H1 (cell line): ENCODE measurements around the gene SEC22C. TPM values are rescaled to one million over a fixed set of nuclear protein-coding genes. Genes with fewer than 3 reads are reported as not detected.
A peak's percentile ranks its signal among the peaks of the same experiment; 100 is the strongest.

Source experiments
- CTCF ChIA-PET: fragments of 300-600 bp; sonication (Branson Sonifier 250); formaldehyde crosslinking; loops from one replicate; lab custom pipeline; 2021; ENCODE audit not compliant: partially characterized antibody; lab: Charles Lee
- POLR2A ChIA-PET: fragments of 300-600 bp; sonication (Branson Sonifier 250); formaldehyde crosslinking; loops from one replicate; lab custom pipeline; 2021; ENCODE audit warnings: inconsistent platforms; ENCODE audit not compliant: partially characterized antibody; lab: Charles Lee
- DNase-seq, 2 experiments: peaks; one replicate each; pipeline versions ENCODE4 v3.0.0 to v3.0.0-alpha.2; 2010 to 2022; ENCODE audit warnings: low spot score in 2 of 2, low read depth in 1 of 2, mixed read lengths in 1 of 2
- FAIRE-seq: peaks from 2 replicates; lab custom pipeline; 2011; peaks lifted over from hg19 to GRCh38; lab: Jason Lieb, UNC
- H2AFZ ChIP-seq: 2 replicates; pipeline ENCODE4 v1.8.1; 2012; ENCODE audit warnings: low read length, inconsistent platforms
- H2AK5ac ChIP-seq: 2 replicates; pipeline ENCODE4 v1.6.1; 2013; ENCODE audit warnings: low read depth, low read length
- H2BK120ac ChIP-seq: replicated peaks from 2 replicates; pipeline ENCODE3; 2013; ENCODE audit warnings: low read depth, low read length, inconsistent platforms
- H2BK12ac ChIP-seq: 2 replicates; pipeline ENCODE4 v1.6.1; 2013; ENCODE audit warnings: low read depth, low read length
- H2BK15ac ChIP-seq: 2 replicates; pipeline ENCODE4 v1.6.1; 2013; ENCODE audit warnings: low read length
- H2BK20ac ChIP-seq: 2 replicates; pipeline ENCODE4 v1.6.1; 2013; ENCODE audit warnings: low read length
- H2BK5ac ChIP-seq: 2 replicates; pipeline ENCODE4 v1.6.1; 2013; ENCODE audit warnings: low read depth, low read length
- H3K14ac ChIP-seq: 2 replicates; pipeline ENCODE4 v1.6.1; 2013; ENCODE audit warnings: inconsistent platforms; ENCODE audit not compliant: insufficient read length
- H3K18ac ChIP-seq: 2 replicates; pipeline ENCODE4 v1.6.1; 2013; ENCODE audit warnings: low read length; ENCODE audit errors: extremely low read depth
- H3K23ac ChIP-seq: 2 replicates; pipeline ENCODE4 v1.6.1; 2013; ENCODE audit warnings: inconsistent platforms; ENCODE audit not compliant: insufficient read length
- H3K23me2 ChIP-seq: 2 replicates; pipeline ENCODE4 v1.6.1; 2013; ENCODE audit warnings: low read depth, low read length
- H3K27ac ChIP-seq: 2 replicates; pipeline ENCODE4 v1.6.1; 2011; ENCODE audit warnings: low read depth, low read length, inconsistent platforms
- H3K27me3 ChIP-seq, 4 experiments: replicated peaks in 1 of 4; 1 replicate in 1 of 4; 2 replicates in 3 of 4; pipeline versions ENCODE4 v1.6.1 to v1.8.1; 2011 to 2013; ENCODE audit warnings: low read length in 3 of 4, mild to moderate bottlenecking in 3 of 4, inconsistent platforms in 2 of 4, mixed read lengths in 2 of 4, moderate library complexity in 1 of 4; ENCODE audit not compliant: control insufficient read depth in 3 of 4, insufficient read depth in 3 of 4; ENCODE audit errors: extremely low read depth in 1 of 4
- H3K36me3 ChIP-seq, 4 experiments: 2 replicates each; pipeline versions ENCODE4 v1.6.1 to v1.8.1; 2011 to 2013; ENCODE audit warnings: mild to moderate bottlenecking in 4 of 4, low read length in 3 of 4, moderate library complexity in 2 of 4, control low read depth in 1 of 4, inconsistent platforms in 1 of 4; ENCODE audit not compliant: insufficient read depth in 4 of 4, control insufficient read depth in 2 of 4
- H3K4ac ChIP-seq: replicated peaks from 2 replicates; pipeline ENCODE3; 2013; ENCODE audit warnings: low read length, low read depth, mixed read lengths, inconsistent platforms; ENCODE audit not compliant: insufficient read length
- H3K4me1 ChIP-seq, 4 experiments: replicated peaks in 1 of 4; 1 replicate in 1 of 4; 2 replicates in 3 of 4; pipeline versions ENCODE4 v1.6.1 to v1.8.1; 2011 to 2013; ENCODE audit warnings: low read length in 3 of 4, inconsistent platforms in 2 of 4, mixed read lengths in 1 of 4; ENCODE audit not compliant: insufficient read depth in 4 of 4, control insufficient read depth in 3 of 4
- H3K4me2 ChIP-seq, 2 experiments: 2 replicates each; pipeline versions ENCODE4 v1.6.1 to v1.8.1; 2011 to 2013; ENCODE audit warnings: low read depth in 2 of 2, low read length in 2 of 2, control low read depth in 1 of 2, inconsistent platforms in 1 of 2, mild to moderate bottlenecking in 1 of 2; ENCODE audit not compliant: insufficient read depth in 1 of 2
- H3K4me3 ChIP-seq, 4 experiments: fragments of 200-600, 300-600 bp in 1 of 4; sonication (generic), shearing (Covaris generic), sonication (Bioruptor Twin) in 1 of 4; 2 replicates each; pipeline versions ENCODE4 v1.5.1 to v1.8.1; 2011 to 2016; ENCODE audit warnings: low read length in 4 of 4, low read depth in 3 of 4, control low read depth in 2 of 4, inconsistent platforms in 2 of 4, mild to moderate bottlenecking in 2 of 4, mixed read lengths in 1 of 4, moderate library complexity in 1 of 4; ENCODE audit not compliant: insufficient read depth in 2 of 4; ENCODE audit errors: extremely low read depth in 1 of 4
- H3K56ac ChIP-seq: replicated peaks from 2 replicates; pipeline ENCODE3; 2013; ENCODE audit warnings: low read depth, mild to moderate bottlenecking, mixed read lengths, low read length, inconsistent platforms; ENCODE audit not compliant: insufficient read length
- H3K79me1 ChIP-seq: 2 replicates; pipeline ENCODE4 v1.6.1; 2013; ENCODE audit warnings: low read depth, low read length, control low read depth
- H3K79me2 ChIP-seq, 2 experiments: 2 replicates each; pipeline versions ENCODE4 v1.6.1 to v1.8.1; 2012 to 2013; ENCODE audit warnings: low read length in 2 of 2, mild to moderate bottlenecking in 2 of 2, inconsistent platforms in 1 of 2; ENCODE audit not compliant: insufficient read depth in 2 of 2, control insufficient read depth in 1 of 2
- H3K9ac ChIP-seq, 4 experiments: replicated peaks in 1 of 4; 1 replicate in 1 of 4; 2 replicates in 3 of 4; pipeline versions ENCODE4 v1.6.1 to v1.8.1; 2011 to 2013; ENCODE audit warnings: low read depth in 3 of 4, low read length in 3 of 4, control low read depth in 2 of 4, mild to moderate bottlenecking in 2 of 4, moderate library complexity in 2 of 4, inconsistent platforms in 1 of 4; ENCODE audit errors: extremely low read depth in 1 of 4
- H3K9me3 ChIP-seq, 2 experiments: 2 replicates each; pipeline versions ENCODE4 v1.6.1 to v1.8.1; 2012 to 2013; ENCODE audit warnings: mild to moderate bottlenecking in 2 of 2, moderate library complexity in 2 of 2, control low read depth in 1 of 2, inconsistent platforms in 1 of 2, low read depth in 1 of 2, low read length in 1 of 2, mixed read lengths in 1 of 2; ENCODE audit not compliant: insufficient read depth in 2 of 2
- H4K20me1 ChIP-seq, 2 experiments: replicated peaks in 1 of 2; 2 replicates each; pipeline versions ENCODE3 to v1.8.1; 2011 to 2013; ENCODE audit warnings: inconsistent platforms in 2 of 2, low read length in 2 of 2, mild to moderate bottlenecking in 1 of 2; ENCODE audit not compliant: insufficient read depth in 2 of 2, control insufficient read depth in 1 of 2
- H4K5ac ChIP-seq: 2 replicates; pipeline ENCODE4 v1.6.1; 2013; ENCODE audit warnings: low read length, low read depth, mixed read lengths, inconsistent platforms; ENCODE audit not compliant: insufficient read length
- H4K8ac ChIP-seq: 2 replicates; pipeline ENCODE4 v1.8.0; 2013; ENCODE audit warnings: mild to moderate bottlenecking, moderate library complexity, low read length, inconsistent platforms; ENCODE audit not compliant: insufficient read depth; ENCODE audit errors: extremely low read depth
- H4K91ac ChIP-seq: replicated peaks from 2 replicates; pipeline ENCODE3; 2013; ENCODE audit warnings: low read length, mixed read lengths, inconsistent platforms; ENCODE audit not compliant: insufficient read length
- BACH1 ChIP-seq: IDR thresholded peaks from 2 replicates; pipeline ENCODE4 v1.6.1; 2012; ENCODE audit warnings: low read length, improper control_type of control experiment
- CBX5 ChIP-seq: fragments of 300-800, 300-1000 bp; sonication (generic); IDR thresholded peaks from 2 replicates; pipeline ENCODE4 v1.7.1; 2016; ENCODE audit warnings: antibody characterized with exemption, low read length, low read depth
- CEBPB ChIP-seq: IDR thresholded peaks from 2 replicates; pipeline ENCODE4 v1.6.1; 2012; ENCODE audit warnings: low read depth, low read length
- EGR1 ChIP-seq: IDR thresholded peaks from 2 replicates; pipeline ENCODE4 v1.6.1; 2011; ENCODE audit warnings: low read depth, low read length, borderline replicate concordance
- FOSL1 ChIP-seq: IDR thresholded peaks from 2 replicates; pipeline ENCODE4 v1.6.1; 2011; ENCODE audit warnings: mild to moderate bottlenecking, low read depth, low read length, moderate library complexity; ENCODE audit not compliant: insufficient read depth
- GTF2F1 ChIP-seq: IDR thresholded peaks from 2 replicates; pipeline ENCODE4 v1.6.1; 2012; ENCODE audit warnings: low read depth, low read length, improper control_type of control experiment, borderline replicate concordance
- JUN ChIP-seq: IDR thresholded peaks from 2 replicates; pipeline ENCODE4 v1.6.1; 2011; ENCODE audit warnings: low read depth, mild to moderate bottlenecking, improper control_type of control experiment, low read length
- NRF1 ChIP-seq: IDR thresholded peaks from 2 replicates; pipeline ENCODE4 v1.6.1; 2011; ENCODE audit warnings: mild to moderate bottlenecking, low read depth, low read length, improper control_type of control experiment
- RBBP5 ChIP-seq: IDR thresholded peaks from 2 replicates; pipeline ENCODE4 v1.7.1; 2012; ENCODE audit warnings: low read depth, mild to moderate bottlenecking, inconsistent platforms, low read length, moderate library complexity, borderline replicate concordance
- RXRA ChIP-seq: IDR thresholded peaks from 2 replicates; pipeline ENCODE4 v1.6.1; 2011; ENCODE audit warnings: low read depth, mild to moderate bottlenecking, low read length, moderate library complexity; ENCODE audit not compliant: insufficient read depth
- TAF7 ChIP-seq: optimal IDR thresholded peaks from 2 replicates; pipeline ENCODE3; 2011; ENCODE audit warnings: low read depth, mild to moderate bottlenecking, inconsistent platforms, low read length, moderate library complexity, borderline replicate concordance
- WGBS, 2 experiments: shearing (Covaris generic) in 1 of 2; methylation state at CpG; one replicate each; pipeline versions ENCODE4 v1.1.6 to v1.1.7; 2013 to 2015; ENCODE audit warnings: low lambda C conversion rate in 2 of 2, mixed read lengths in 2 of 2, inconsistent platforms in 1 of 2, low coverage in 1 of 2, missing lambda C conversion rate in 1 of 2; ENCODE audit not compliant: insufficient replicate concordance in 2 of 2, insufficient coverage in 1 of 2, insufficient read length in 1 of 2; ENCODE audit errors: extremely low coverage in 1 of 2, missing lambda C conversion rate in 1 of 2; 5-methylcytosine and 5-hydroxymethylcytosine counted together
- polyA plus RNA-seq, 7 experiments: library from polyadenylated mRNA; depleted of rRNA in 3 of 7; stranded (reverse) in 5 of 7; unstranded in 2 of 7; fragments of >200 nt in 5 of 7; fragments of 200-250 nt in 2 of 7; gene quantifications; 1 replicate in 5 of 7; 2 replicates in 1 of 7; 4 replicates in 1 of 7; pipeline versions ENCODE4 v1.2.1 to v1.2.3, GENCODE V29; 2011 to 2013; ENCODE audit warnings: missing spikeins in 2 of 7, mixed read lengths in 2 of 7
- total RNA-seq: library from RNA; stranded (reverse); fragmentation: NEBNext Ultra II Directional; extraction: Animal tissue kit (Norgen Biotek cat#: 25700); gene quantifications from 2 replicates; pipeline ENCODE4 v1.2.1, GENCODE V29; 2021
- TF ChIP-seq, protein P1 (sequence below): IDR thresholded peaks from 2 replicates; pipeline ENCODE4 v1.6.1; 2012; ENCODE audit warnings: inconsistent platforms

SEC22C gene
- total and polyA plus RNA-seq, 2 of the 8 experiments (the other 6 are each of a cell fraction or from before 2014, with no cell fraction given) = 23.4 to 38.3 TPM

DNA sequence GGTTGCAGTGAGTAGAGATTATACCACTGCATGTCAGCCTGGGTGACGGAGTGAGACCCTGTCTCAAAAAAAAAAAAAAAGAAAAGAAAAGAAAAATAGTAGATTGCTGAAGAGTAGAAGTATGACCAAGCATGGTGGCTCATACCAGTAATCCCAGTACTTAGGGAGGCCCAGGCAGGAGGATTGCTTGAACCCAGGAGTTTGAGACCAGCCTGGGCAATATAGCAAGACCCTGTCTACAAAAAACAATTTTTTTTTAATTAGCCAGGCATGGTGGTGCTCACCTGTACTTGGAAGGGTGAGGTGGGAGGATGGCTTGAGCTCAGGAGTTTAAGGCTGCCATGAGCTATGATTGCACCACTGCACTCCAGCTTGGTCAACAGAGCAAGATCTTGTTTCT lies 21.2 kb upstream of the SEC22C start:
- no peak overlapping the region for H4K8ac ChIP-seq
- H3K9ac ChIP-seq = no peak overlapping the region
- no peak overlapping the region for H3K14ac ChIP-seq
- no peak overlapping the region for H2AFZ ChIP-seq
- no peak overlapping the region for H2BK12ac ChIP-seq
- H3K4me1 ChIP-seq = peaks cover 0 to 6% (median 3%) of the 10 kb centered on the region in 4 experiments; a peak in 5 of 7 replicates
- ChIA-PET CTCF (interaction anchor here (0.9 to 3.6 kb wide), 5 partner anchors 10 to 35 kb away, joined by 3 to 26 read pairs (median 3); partner anchors contain the start of gene SEC22C), POLR2A (interaction anchor here (3.6 to 7.1 kb wide), 3 partner anchors 9 to 21 kb away, joined by 45 to 73 read pairs (median 52); partner anchors contain the start of genes SEC22C and SS18L2)
- 100% methylated on average over 1 of the region's 1 CpG; no CpG with 5 or more reads in 1 of the 2 experiments for WGBS, 2 experiments
- no peaks in the 10 kb centered on the region for H3K27me3 ChIP-seq
- H2BK5ac ChIP-seq = no peak overlapping the region
- no peak overlapping the region for H3K56ac ChIP-seq
- H4K20me1 ChIP-seq = peaks cover 6 to 10% of the 10 kb centered on the region in 2 experiments
- H4K5ac ChIP-seq = no peak overlapping the region
- H2BK15ac ChIP-seq = no peak overlapping the region
- no peak for DNase-seq
- no peak overlapping the region for H3K4ac ChIP-seq
- H2BK20ac ChIP-seq = no peak overlapping the region
- no peaks in the 10 kb centered on the region for H3K9me3 ChIP-seq
- peaks cover 19 to 68% of the 10 kb centered on the region in 2 experiments for H3K79me2 ChIP-seq
- FAIRE-seq = no peak
- no peak overlapping the region for H2AK5ac ChIP-seq
- no peak overlapping the region for H4K91ac ChIP-seq
- peaks cover 0 to 10% (median 0%) of the 10 kb centered on the region in 4 experiments; a peak in 1 of 8 replicates for H3K36me3 ChIP-seq
- no peaks in the 10 kb centered on the region for H3K79me1 ChIP-seq
- H3K23ac ChIP-seq = no peak overlapping the region
- H3K4me3 ChIP-seq = peak overlapping the region in 1 of 4 experiments; percentile 91; a peak in 1 of 8 replicates
- H3K18ac ChIP-seq = no peak overlapping the region
- H2BK120ac ChIP-seq = no peak overlapping the region
- H3K23me2 ChIP-seq = peaks cover 5% of the 10 kb centered on the region
- no peak overlapping the region; a peak in 1 of 4 replicates for H3K4me2 ChIP-seq
- H3K27ac ChIP-seq = no peak overlapping the region
- TF ChIP-seq GTF2F1 = no peak
- TF ChIP-seq, protein P1, sequence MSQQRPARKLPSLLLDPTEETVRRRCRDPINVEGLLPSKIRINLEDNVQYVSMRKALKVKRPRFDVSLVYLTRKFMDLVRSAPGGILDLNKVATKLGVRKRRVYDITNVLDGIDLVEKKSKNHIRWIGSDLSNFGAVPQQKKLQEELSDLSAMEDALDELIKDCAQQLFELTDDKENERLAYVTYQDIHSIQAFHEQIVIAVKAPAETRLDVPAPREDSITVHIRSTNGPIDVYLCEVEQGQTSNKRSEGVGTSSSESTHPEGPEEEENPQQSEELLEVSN = no peak
- no peak for TF ChIP-seq FOSL1
- TF ChIP-seq BACH1 = no peak
- no peak for TF ChIP-seq RXRA
- TF ChIP-seq NRF1 = no peak
- TF ChIP-seq CEBPB = no peak
- TF ChIP-seq JUN = no peak
- no peak for TF ChIP-seq TAF7
- no peak for TF ChIP-seq RBBP5
- TF ChIP-seq EGR1 = no peak
- TF ChIP-seq CBX5 = no peak
